Common myeloid progenitor, CD34-positive (primary cell): ENCODE data around the gene EPB41L4A.

Experiments used
- CTCF ChIA-PET: fragments of 350-600 bp; sonication (Branson Sonifier 250); formaldehyde crosslinking; loops from one replicate; lab custom pipeline; 2021; ENCODE audit warnings: antibody characterized with exemption; lab: Charles Lee
- POLR2A ChIA-PET: fragments of 350-600 bp; sonication (Branson Sonifier 250); formaldehyde crosslinking; loops from one replicate; lab custom pipeline; 2021; ENCODE audit warnings: antibody characterized with exemption; lab: Charles Lee
- DNase-seq, 3 donors: peaks; one replicate each; pipeline versions ENCODE4 v3.0.0 to v3.0.0-alpha.2; 2013
- H3K27ac ChIP-seq, 2 experiments: 1 replicate in 1 of 2; 2 replicates in 1 of 2; pipeline ENCODE4 v1.7.0; 2013; ENCODE audit warnings: inconsistent platforms in 2 of 2, low read length in 2 of 2, mild to moderate bottlenecking in 2 of 2, low read depth in 1 of 2, moderate library complexity in 1 of 2; ENCODE audit not compliant: severe bottlenecking in 2 of 2, insufficient read depth in 1 of 2, poor library complexity in 1 of 2
- H3K27me3 ChIP-seq, 5 experiments: replicated peaks in 2 of 5; 1 replicate in 3 of 5; 2 replicates in 2 of 5; pipeline versions ENCODE4 v1.6.1 to v1.7.0; 2013; ENCODE audit warnings: low read length in 4 of 5, mild to moderate bottlenecking in 2 of 5, moderate library complexity in 2 of 5, inconsistent platforms in 1 of 5; ENCODE audit not compliant: insufficient read depth in 5 of 5, control insufficient read depth in 4 of 5
- H3K36me3 ChIP-seq, 4 experiments: 1 replicate in 2 of 4; 2 replicates in 2 of 4; pipeline versions ENCODE4 v1.6.1 to v1.7.0; 2013; ENCODE audit warnings: low read length in 3 of 4, control low read depth in 1 of 4, mild to moderate bottlenecking in 1 of 4; ENCODE audit not compliant: control insufficient read depth in 4 of 4, insufficient read depth in 4 of 4
- H3K4me1 ChIP-seq, 4 experiments: 1 replicate in 3 of 4; 2 replicates in 1 of 4; pipeline versions ENCODE4 v1.6.1 to v1.7.1; 2013; ENCODE audit warnings: low read length in 3 of 4, mild to moderate bottlenecking in 3 of 4, control low read depth in 1 of 4, inconsistent platforms in 1 of 4, moderate library complexity in 1 of 4; ENCODE audit not compliant: control insufficient read depth in 4 of 4, insufficient read depth in 4 of 4; ENCODE audit errors: control extremely low read depth in 1 of 4
- H3K4me3 ChIP-seq, 7 experiments: 1 replicate in 4 of 7; 2 replicates in 3 of 7; pipeline versions ENCODE4 v1.5.1 to v1.7.0; 2013; ENCODE audit warnings: mild to moderate bottlenecking in 7 of 7, low read length in 6 of 7, moderate library complexity in 6 of 7, inconsistent platforms in 2 of 7, low read depth in 2 of 7, control low read depth in 1 of 7; ENCODE audit not compliant: insufficient read depth in 4 of 7, control insufficient read depth in 1 of 7; ENCODE audit errors: extremely low read depth in 1 of 7
- H3K9me3 ChIP-seq, 5 experiments: 1 replicate in 4 of 5; 2 replicates in 1 of 5; pipeline versions ENCODE4 v1.6.1 to v1.7.1; 2013; ENCODE audit warnings: low read length in 4 of 5, mild to moderate bottlenecking in 2 of 5, inconsistent platforms in 1 of 5, low read depth in 1 of 5, moderate library complexity in 1 of 5; ENCODE audit not compliant: control insufficient read depth in 4 of 5, insufficient read depth in 2 of 5; ENCODE audit errors: control extremely low read depth in 1 of 5
- whole genome bisulfite sequencing: methylation state at CpG from one replicate; pipeline ENCODE4 v1.1.5; 2013; ENCODE audit not compliant: insufficient coverage; 5-methylcytosine and 5-hydroxymethylcytosine counted together

EPB41L4A gene

DNA sequence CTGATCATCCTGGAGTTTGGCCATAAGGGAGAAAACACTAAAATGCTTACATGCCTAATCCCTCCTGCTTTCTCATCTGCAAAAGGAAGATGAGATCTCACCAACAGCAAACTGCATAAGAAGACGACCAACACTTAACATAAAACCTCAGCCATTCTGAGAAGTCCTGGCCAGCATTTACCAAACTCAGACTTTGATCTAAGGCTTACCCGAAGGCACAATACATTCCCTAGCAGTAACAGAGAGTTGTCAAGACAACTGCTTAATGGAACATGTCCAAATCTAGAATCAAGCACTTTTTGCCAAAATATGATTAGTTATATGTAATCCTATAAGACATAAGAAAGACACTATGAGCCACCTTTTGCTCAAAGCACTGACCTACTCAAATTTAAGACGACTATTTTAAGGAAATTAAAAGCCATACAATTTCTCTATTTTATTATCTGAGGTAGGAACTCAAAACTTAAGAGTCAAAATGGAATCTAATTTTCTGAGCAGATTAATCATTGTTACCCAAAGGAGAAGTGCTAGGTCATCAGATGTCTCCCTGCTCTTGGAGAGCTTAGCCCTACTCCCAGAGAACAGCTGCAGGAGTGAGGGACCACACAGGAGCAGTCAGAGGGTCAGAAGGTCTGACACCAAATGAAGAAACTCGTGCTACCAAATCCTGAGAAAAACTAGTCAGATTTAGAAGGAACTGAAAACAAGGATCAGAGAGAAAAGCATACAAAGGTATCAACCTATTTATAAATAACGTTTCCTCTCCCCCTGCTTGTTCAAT is 39.3 kb downstream of the EPB41L4A start:
- WGBS = 67% methylated on average over 1 of the region's 5 CpGs
- no peaks in the 10 kb centered on the region for H3K4me1 ChIP-seq
- peaks cover 0 to 6% (median 0%) of the 10 kb centered on the region in 5 experiments for H3K27me3 ChIP-seq
- ChIA-PET CTCF (no interaction called here), POLR2A (no interaction called here)
- H3K4me3 ChIP-seq = no peak overlapping the region
- no peaks in the 10 kb centered on the region for H3K36me3 ChIP-seq
- H3K27ac ChIP-seq = no peak overlapping the region
- no peak for DNase-seq
- H3K9me3 ChIP-seq = no peaks in the 10 kb centered on the region

DNA sequence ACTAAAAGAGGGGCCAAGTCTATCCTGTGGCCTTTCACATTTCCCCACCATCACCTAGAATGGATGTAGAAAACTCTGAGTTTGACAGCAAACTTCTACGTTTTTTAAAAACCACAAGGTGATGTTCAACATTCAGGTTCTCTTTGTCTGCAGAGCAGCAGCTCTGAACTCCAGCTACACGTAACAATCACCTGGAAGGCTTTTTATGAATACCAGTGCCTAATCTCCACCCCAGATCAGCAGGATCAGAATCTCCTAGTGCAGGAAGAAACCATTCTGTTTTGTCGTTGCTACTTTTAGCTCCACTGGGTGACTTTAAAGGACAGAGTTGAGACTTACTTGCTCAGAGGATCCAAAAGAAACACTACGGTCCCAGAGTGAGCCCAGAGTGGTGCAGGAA is 44.3 kb downstream of the EPB41L4A start:
- CTCF ChIA-PET = interaction anchor here (1.6 kb wide), 1 partner anchor 45 kb away, joined by 5 read pairs; the partner anchor contains the start of gene EPB41L4A
- Histone ChIP-seq H3K27me3 (peaks cover 0 to 3% (median 0%) of the 10 kb centered on the region in 5 experiments), H3K36me3 (no peaks in the 10 kb centered on the region), H3K27ac (no peak overlapping the region), H3K4me1 (no peaks in the 10 kb centered on the region), H3K9me3 (no peaks in the 10 kb centered on the region), H3K4me3 (no peak overlapping the region)
- POLR2A ChIA-PET = no interaction called here
- no peak for DNase-seq
- WGBS = 78% methylated on average over 4 of the region's 4 CpGs

DNA sequence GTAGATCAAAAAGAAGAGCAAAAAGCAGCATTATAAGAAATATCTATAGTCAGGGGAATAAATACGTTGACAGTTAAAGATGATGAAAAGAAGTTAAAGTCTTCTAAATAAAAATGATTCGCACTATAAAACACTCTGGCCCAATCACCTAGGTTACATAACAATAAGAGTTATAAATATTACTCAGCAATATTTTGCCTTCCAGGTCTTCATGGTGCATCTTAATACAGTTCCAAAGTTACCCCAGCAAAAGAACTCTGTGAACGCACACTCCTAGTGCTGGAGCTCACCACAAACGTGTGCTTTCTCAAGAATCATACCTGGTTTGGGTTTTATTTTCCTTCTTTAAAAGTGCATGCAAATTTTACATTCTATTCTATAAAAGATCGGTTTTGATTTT is 44.7 kb downstream of the EPB41L4A start:
- WGBS = 93% methylated on average over 3 of the region's 5 CpGs
- no peaks in the 10 kb centered on the region for H3K9me3 ChIP-seq
- no peak overlapping the region for H3K4me3 ChIP-seq
- peaks cover 0 to 3% (median 0%) of the 10 kb centered on the region in 5 experiments for H3K27me3 ChIP-seq
- H3K4me1 ChIP-seq = no peaks in the 10 kb centered on the region
- ChIA-PET CTCF (interaction anchor here (1.6 kb wide), 1 partner anchor 46 kb away, joined by 5 read pairs; the partner anchor contains the start of gene EPB41L4A), POLR2A (no interaction called here)
- no peaks in the 10 kb centered on the region for H3K36me3 ChIP-seq
- DNase-seq = peak in 1 of 3 donors; percentile 18
- no peak overlapping the region for H3K27ac ChIP-seq

DNA sequence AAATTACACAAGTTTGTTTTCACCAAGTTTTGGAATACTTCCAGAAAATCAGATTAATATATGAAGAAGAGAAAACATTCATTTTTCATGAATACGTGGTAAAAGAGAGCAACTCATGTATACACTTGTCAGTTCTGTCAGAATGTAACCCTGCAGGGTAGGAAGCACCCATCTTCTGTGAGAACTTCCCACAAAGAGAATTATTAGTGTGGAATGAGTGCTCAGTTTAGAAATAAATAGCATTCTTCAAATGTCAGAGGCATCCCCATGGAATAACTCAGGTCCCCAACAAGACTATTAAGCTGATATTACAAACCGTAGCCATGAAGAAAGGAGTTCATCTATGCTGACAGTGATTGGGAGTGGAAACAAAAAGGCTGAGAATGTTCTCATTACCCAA is 45.2 kb downstream of the EPB41L4A start:
- no peak overlapping the region for H3K27ac ChIP-seq
- H3K36me3 ChIP-seq = no peaks in the 10 kb centered on the region
- no peak overlapping the region for H3K4me3 ChIP-seq
- ChIA-PET POLR2A (no interaction called here), CTCF (interaction anchor here (1.6 kb wide), 1 partner anchor 46 kb away, joined by 5 read pairs; the partner anchor contains the start of gene EPB41L4A)
- 100% methylated on average over 1 of the region's 2 CpGs for WGBS
- no peaks in the 10 kb centered on the region for H3K4me1 ChIP-seq
- no peaks in the 10 kb centered on the region for H3K9me3 ChIP-seq
- no peak for DNase-seq
- H3K27me3 ChIP-seq = peaks cover 0 to 3% (median 0%) of the 10 kb centered on the region in 5 experiments

DNA sequence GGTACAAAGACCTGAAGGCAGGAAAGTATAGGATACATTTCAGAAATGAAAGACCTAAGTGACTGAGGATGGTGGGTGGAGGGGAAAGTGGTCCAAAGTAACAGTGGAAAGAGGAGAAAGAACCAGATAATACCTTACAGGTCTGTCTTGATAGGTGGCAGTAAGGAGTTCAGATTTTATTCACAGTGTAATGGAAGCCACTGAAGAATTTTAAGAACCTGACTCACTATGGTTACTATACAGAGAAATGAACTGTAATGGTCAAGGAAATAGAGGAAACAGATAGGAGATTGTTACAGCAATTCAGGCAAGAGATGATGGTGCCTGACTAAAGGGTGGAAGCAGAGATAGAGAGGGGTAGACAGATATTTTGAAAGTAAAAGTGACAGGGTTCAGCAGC is 46.5 kb downstream of the EPB41L4A start:
- no peak overlapping the region for H3K4me3 ChIP-seq
- DNase-seq = no peak
- no peaks in the 10 kb centered on the region for H3K9me3 ChIP-seq
- ChIA-PET POLR2A (no interaction called here), CTCF (no interaction called here)
- no peak overlapping the region for H3K27ac ChIP-seq
- no peaks in the 10 kb centered on the region for H3K36me3 ChIP-seq
- H3K27me3 ChIP-seq = peaks cover 0 to 3% (median 0%) of the 10 kb centered on the region in 5 experiments
- H3K4me1 ChIP-seq = no peaks in the 10 kb centered on the region

DNA sequence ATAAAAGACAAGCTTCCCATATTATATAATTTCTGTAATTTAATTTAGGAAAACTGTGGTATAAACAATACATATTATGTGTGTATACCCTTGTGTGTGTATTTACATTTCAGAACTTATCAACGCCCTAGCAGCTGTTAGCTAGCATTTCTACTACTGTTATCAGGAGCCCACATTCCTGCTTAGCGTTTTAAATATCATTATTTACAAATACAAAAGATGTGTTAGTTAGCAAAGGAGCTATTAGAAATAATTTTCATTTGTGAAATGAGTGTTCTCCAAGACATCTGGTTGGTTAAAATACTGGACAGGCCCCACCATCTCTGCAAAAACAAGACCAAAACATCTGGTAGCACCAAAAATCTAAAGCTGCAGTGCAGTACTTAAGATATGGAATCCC is 48.0 kb downstream of the EPB41L4A start:
- no peaks in the 10 kb centered on the region for H3K36me3 ChIP-seq
- ChIA-PET CTCF (no interaction called here), POLR2A (no interaction called here)
- no CpG with 5 or more reads among the region's 2 CpGs for WGBS
- H3K27ac ChIP-seq = no peak overlapping the region
- peaks cover 0 to 3% (median 0%) of the 10 kb centered on the region in 5 experiments for H3K27me3 ChIP-seq
- H3K4me1 ChIP-seq = no peaks in the 10 kb centered on the region
- H3K9me3 ChIP-seq = no peaks in the 10 kb centered on the region
- DNase-seq = no peak
- H3K4me3 ChIP-seq = no peak overlapping the region

DNA sequence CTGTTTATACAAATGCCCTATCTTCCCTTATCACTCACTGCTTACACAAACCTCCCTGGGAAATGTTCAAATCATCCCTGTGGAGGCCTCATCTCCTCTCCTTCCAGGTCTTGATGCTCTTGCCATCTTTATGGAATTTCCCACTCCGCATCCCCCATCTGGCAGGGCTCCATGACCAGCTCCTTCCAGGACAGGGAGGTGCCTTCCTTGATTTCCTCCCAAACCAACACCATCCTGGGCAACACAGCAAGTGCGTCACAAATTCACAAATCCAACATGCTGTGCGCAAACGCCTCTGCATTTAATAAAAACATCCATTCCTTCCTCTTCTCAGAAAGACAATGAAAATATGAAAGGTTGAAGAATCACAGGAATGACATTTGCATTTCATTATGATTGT is 51.7 kb downstream of the EPB41L4A start:
- H3K36me3 ChIP-seq = no peaks in the 10 kb centered on the region
- no peak for DNase-seq
- ChIA-PET CTCF (no interaction called here), POLR2A (no interaction called here)
- no peak overlapping the region for H3K27ac ChIP-seq
- 100% methylated on average over 2 of the region's 4 CpGs for WGBS
- no peaks in the 10 kb centered on the region for H3K9me3 ChIP-seq
- no peak overlapping the region for H3K4me3 ChIP-seq
- H3K27me3 ChIP-seq = peaks cover 0 to 2% (median 0%) of the 10 kb centered on the region in 5 experiments
- no peaks in the 10 kb centered on the region for H3K4me1 ChIP-seq
